HL-60 (cell line): ENCODE results near the gene CDC20.
A peak's percentile ranks its signal among the peaks of the same experiment; 100 is the strongest.
"Not testable (repeated sequence)": the region's sequence is repeated elsewhere in the genome, so short reads cannot be mapped to it uniquely, and the experiment has no call there.

Experiments used
- DNase-seq, 2 experiments: peaks; one replicate each; pipeline ENCODE4 v3.0.0-alpha.2; 2010 to 2020; ENCODE audit warnings: low read depth in 1 of 2, low spot score in 1 of 2
- H3K27ac ChIP-seq: fragments of 250-450 bp; sonication (Bioruptor Pico); replicated peaks from 2 replicates; pipeline ENCODE4 v1.5.1; 2020; ENCODE audit warnings: mild to moderate bottlenecking, moderate library complexity
- H3K27me3 ChIP-seq: fragments of 250-450 bp; sonication (Bioruptor Pico); 2 replicates; pipeline ENCODE4 v1.5.1; 2021; ENCODE audit warnings: mild to moderate bottlenecking, moderate library complexity; ENCODE audit not compliant: insufficient read depth, poor library complexity, severe bottlenecking
- H3K4me3 ChIP-seq: replicated peaks from 2 replicates; pipeline ENCODE4 v1.5.1; 2011; ENCODE audit warnings: mild to moderate bottlenecking, control low read depth, low read length; ENCODE audit not compliant: insufficient read depth
- CTCF ChIP-seq: IDR thresholded peaks from one replicate; pipeline ENCODE4 v1.5.1; 2011; ENCODE audit warnings: low read length, control low read depth, inconsistent platforms; ENCODE audit not compliant: insufficient read depth
- GABPA ChIP-seq: IDR thresholded peaks from 2 replicates; pipeline ENCODE4 v1.6.1; 2012; ENCODE audit warnings: low read depth
- POLR2AphosphoS5 ChIP-seq: IDR thresholded peaks from 2 replicates; pipeline ENCODE4 v1.6.1; 2012; ENCODE audit warnings: low read depth
- REST ChIP-seq: IDR thresholded peaks from 2 replicates; pipeline ENCODE4 v1.6.1; 2012; ENCODE audit warnings: low read depth; ENCODE audit not compliant: insufficient replicate concordance
- SPI1 ChIP-seq: IDR thresholded peaks from 2 replicates; pipeline ENCODE4 v1.6.1; 2012; ENCODE audit warnings: low read depth, mild to moderate bottlenecking, borderline replicate concordance

The CDC20 gene

GRCh38 chr1:43367026-43367903 lies 8.5 kb downstream of the CDC20 start:
- Histone ChIP-seq H3K27ac (peak overlapping the region; percentile 95), H3K27me3 (no peaks in the 10 kb centered on the region), H3K4me3 (peak overlapping the region; percentile 70)
- TF ChIP-seq GABPA (no peak), REST (peak; percentile 23), CTCF (no peak), SPI1 (no peak), POLR2AphosphoS5 (peak; percentile 25; the same call in 1 of the 2 replicates)
- no peak for DNase-seq

- Histone ChIP-seq H3K27me3 (no peaks in the 10 kb centered on the region), H3K27ac (peak within 1 kb of the TSS; percentile 95), H3K4me3 (peak within 1 kb of the TSS; percentile 70)
- peak; percentile 84 for TF ChIP-seq POLR2AphosphoS5
- TF ChIP-seq REST, result no peak
- no peak; the same call in 1 of the 2 replicates for TF ChIP-seq GABPA
- TF ChIP-seq CTCF, result peak; percentile 20
- TF ChIP-seq SPI1, result peak; percentile 95
- DNase-seq, result peak; percentile 85 to 94
Measured at GRCh38 chr1:43367904-43368645, 9.3 kb downstream of the CDC20 start, which contains the start of gene ELOVL1. Gene ELOVL1, minus strand, starts transcription at chr1:43368011. Its CDS starts 2,402 bp downstream, at chr1:43365609.

GRCh38 chr1:43368646-43369020 lies 9.9 kb downstream of the CDC20 start:
- peak overlapping the region; percentile 95 for H3K27ac ChIP-seq
- DNase-seq, result no peak
- no peaks in the 10 kb centered on the region for H3K27me3 ChIP-seq
- TF ChIP-seq GABPA (no peak), SPI1 (no peak), REST (no peak), CTCF (no peak), POLR2AphosphoS5 (no peak)
- H3K4me3 ChIP-seq, result peak overlapping the region; percentile 55

- not testable (repeated sequence) for DNase-seq, H3K4me3 ChIP-seq, H3K27ac ChIP-seq
Measured at GRCh38 chr1:43369779-43370178, 11.0 kb downstream of the CDC20 start.

More at GRCh38 chr1:43369779-43370178, 11.0 kb downstream of the CDC20 start:
- not testable (repeated sequence) for H3K27me3 ChIP-seq
